Measurements from ENCODE around the gene GMDS. TPM values are rescaled to one million over a fixed set of nuclear protein-coding genes. Genes with fewer than 3 reads are reported as not detected.

Gene GMDS
- total and polyA plus RNA-seq, 7 donors: 2.8 to 6.6 (median 4.7) TPM

DNA sequence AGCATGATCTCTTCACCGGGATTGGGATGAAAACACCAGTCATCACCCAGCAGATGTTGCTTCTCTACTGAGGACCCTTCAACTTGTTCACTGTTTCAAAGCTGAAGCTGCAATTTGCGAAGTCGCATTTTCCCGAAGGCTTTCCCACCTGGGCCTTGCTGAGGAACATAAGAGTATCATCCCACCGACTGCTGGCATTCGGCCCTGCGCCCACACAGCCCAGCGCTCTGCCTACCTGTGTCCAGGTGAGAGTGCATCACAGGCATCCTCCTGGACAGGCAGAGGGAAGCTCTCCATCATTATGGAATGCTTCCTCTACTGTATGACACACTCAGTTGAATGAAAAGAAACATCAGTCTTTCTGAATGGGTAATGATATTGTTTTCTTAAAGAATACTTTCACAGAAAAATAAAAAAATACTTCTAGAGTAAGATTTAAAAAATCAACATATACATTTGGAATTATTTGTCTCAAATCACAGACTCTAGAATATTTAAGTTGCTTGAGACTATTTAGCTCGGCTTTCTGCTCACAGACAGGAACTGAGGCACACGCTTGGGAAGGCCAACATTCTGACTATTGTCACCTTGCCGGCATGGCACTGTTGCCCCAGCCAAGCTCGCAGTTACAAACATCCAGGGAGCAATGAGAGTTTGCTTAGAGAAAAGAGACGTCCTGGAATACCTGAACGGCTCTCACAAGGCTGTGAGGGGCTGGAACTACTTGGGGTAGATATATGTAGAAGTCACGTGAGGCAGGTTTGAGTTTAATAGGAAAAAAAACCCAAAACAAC lies 587.0 kb downstream of the GMDS start:
- no peaks in the 10 kb centered on the region for H3K9me3 ChIP-seq
- ATAC-seq (no peak), DNase-seq (no peak)
- H3K4me3 ChIP-seq: no peak overlapping the region
- intact Hi-C loops (cut with DNase I): no loop called here
- no peaks in the 10 kb centered on the region for H3K27me3 ChIP-seq (ENCODE audit: insufficient read depth in 3 of 3, low read length in 2 of 3)
- no peaks in the 10 kb centered on the region for H3K36me3 ChIP-seq (ENCODE audit: insufficient read depth in 1 of 2, low read depth in 1 of 2)
- no peaks in the 10 kb centered on the region for H3K4me1 ChIP-seq
- TF ChIP-seq, protein P1, sequence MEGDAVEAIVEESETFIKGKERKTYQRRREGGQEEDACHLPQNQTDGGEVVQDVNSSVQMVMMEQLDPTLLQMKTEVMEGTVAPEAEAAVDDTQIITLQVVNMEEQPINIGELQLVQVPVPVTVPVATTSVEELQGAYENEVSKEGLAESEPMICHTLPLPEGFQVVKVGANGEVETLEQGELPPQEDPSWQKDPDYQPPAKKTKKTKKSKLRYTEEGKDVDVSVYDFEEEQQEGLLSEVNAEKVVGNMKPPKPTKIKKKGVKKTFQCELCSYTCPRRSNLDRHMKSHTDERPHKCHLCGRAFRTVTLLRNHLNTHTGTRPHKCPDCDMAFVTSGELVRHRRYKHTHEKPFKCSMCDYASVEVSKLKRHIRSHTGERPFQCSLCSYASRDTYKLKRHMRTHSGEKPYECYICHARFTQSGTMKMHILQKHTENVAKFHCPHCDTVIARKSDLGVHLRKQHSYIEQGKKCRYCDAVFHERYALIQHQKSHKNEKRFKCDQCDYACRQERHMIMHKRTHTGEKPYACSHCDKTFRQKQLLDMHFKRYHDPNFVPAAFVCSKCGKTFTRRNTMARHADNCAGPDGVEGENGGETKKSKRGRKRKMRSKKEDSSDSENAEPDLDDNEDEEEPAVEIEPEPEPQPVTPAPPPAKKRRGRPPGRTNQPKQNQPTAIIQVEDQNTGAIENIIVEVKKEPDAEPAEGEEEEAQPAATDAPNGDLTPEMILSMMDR (IDR thresholded peaks at IDR 0.05): no peak
- no peak overlapping the region for H3K27ac ChIP-seq
- 91 to 93% (median 92%) methylated on average over 15 of the region's 15 CpGs for WGBS, 3 donors

DNA sequence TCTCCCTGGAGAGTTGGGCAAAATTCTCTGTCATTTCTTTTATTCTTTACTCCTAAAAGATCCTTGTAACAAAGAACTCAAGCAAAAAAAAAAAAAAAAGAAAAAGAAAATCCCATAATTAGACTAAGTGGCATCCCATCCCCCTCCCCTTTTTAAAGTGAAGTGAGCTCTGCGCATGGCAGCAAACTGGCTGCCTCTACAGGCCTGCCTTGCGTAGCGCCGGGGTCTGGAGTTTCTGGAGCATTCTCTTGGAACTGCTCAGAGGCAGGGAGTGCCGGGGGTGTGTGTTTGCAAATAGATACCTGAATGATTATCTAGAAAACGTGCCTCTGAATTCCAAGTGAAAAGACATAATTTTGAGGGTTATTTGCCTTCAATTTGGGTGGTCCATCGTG lies 587.6 kb downstream of the GMDS start:
- intact Hi-C loops (cut with DNase I): no loop called here
- Histone ChIP-seq H3K27ac (no peak overlapping the region), H3K36me3 (ENCODE audit: insufficient read depth in 1 of 2, low read depth in 1 of 2) (no peaks in the 10 kb centered on the region), H3K27me3 (ENCODE audit: insufficient read depth in 3 of 3, low read length in 2 of 3) (no peaks in the 10 kb centered on the region), H3K4me1 (no peaks in the 10 kb centered on the region), H3K9me3 (no peaks in the 10 kb centered on the region), H3K4me3 (no peak overlapping the region)
- ATAC-seq: no peak
- TF ChIP-seq, protein P1 (IDR thresholded peaks at IDR 0.05): no peak
- DNase-seq: no peak
- WGBS, 3 donors: 76 to 88% (median 81%) methylated on average over 7 of the region's 7 CpGs

DNA sequence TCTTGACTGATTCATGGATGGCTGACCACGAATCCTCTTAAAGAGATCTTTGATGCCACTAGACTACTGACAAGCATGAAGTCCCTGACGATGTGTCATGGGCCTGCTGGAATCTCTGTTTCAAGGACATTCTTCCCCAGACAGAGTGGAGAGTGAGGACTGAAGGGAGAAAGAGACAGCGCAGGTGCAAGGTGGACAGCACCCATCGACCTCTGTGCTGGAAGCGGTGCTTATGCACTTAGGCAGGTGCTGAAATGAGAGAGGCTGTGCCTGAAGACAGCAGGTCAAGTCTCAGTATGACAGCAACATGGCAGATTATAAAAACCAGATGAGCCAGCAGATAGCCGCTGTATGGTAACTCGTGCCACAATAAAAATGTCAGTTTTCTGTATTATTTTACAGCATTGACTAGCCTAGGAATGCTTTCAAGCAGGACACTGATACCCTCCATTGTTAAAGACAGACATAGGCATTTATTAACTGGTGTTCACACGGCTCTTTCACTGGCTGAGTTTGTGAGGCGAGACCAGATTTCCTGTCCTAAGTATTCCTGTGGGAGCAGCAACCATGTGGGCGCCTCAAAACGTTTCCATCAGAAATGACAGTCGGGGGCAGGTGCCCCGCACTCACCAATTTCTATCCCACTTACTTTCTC lies 588.2 kb downstream of the GMDS start:
- intact Hi-C loops (cut with DNase I): no loop called here

DNA sequence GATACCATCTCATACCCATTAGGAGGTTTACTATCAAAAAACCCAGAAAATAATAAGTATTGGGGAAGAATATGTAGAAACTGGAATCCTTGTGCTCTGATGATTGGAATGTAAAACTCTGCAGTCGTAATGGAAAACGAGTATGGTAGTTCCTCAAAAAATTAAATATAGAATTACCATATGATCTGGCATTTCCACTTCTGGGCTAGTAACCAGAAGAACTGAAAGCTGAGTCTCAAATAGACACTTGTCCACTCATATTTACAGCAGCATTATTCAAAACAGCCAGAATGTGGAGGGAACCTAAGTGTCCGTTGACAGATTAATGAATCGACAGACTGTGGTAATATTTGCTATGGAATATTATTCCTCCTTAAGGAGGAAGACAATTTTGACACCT lies 591.4 kb downstream of the GMDS start:
- H3K27me3 ChIP-seq (ENCODE audit: insufficient read depth in 3 of 3, low read length in 2 of 3): no peaks in the 10 kb centered on the region
- no peak overlapping the region for H3K27ac ChIP-seq
- DNase-seq (no peak), ATAC-seq (no peak)
- WGBS, 3 donors: 67 to 80% (median 78%) methylated on average over 4 of the region's 4 CpGs
- H3K9me3 ChIP-seq: no peaks in the 10 kb centered on the region
- intact Hi-C loops (cut with DNase I): no loop called here
- no peaks in the 10 kb centered on the region for H3K4me1 ChIP-seq
- TF ChIP-seq, protein P1 (IDR thresholded peaks at IDR 0.05): no peak
- H3K4me3 ChIP-seq: no peak overlapping the region
- no peaks in the 10 kb centered on the region for H3K36me3 ChIP-seq (ENCODE audit: insufficient read depth in 1 of 2, low read depth in 1 of 2)

More for the DNA sequence above, 588.2 kb downstream of the GMDS start:
- Histone ChIP-seq H3K36me3 (ENCODE audit: insufficient read depth in 1 of 2, low read depth in 1 of 2) (no peaks in the 10 kb centered on the region), H3K27ac (no peak overlapping the region), H3K4me1 (no peaks in the 10 kb centered on the region), H3K27me3 (ENCODE audit: insufficient read depth in 3 of 3, low read length in 2 of 3) (no peaks in the 10 kb centered on the region), H3K9me3 (no peaks in the 10 kb centered on the region), H3K4me3 (no peak overlapping the region)
- no peak for ATAC-seq
- no peak for DNase-seq
- TF ChIP-seq, protein P1 (IDR thresholded peaks at IDR 0.05): no peak
- WGBS, 3 donors: 55 to 61% (median 61%) methylated on average over 13 of the region's 13 CpGs

Measured in psoas muscle (tissue), 8 donors.